Uterus (tissue), 2 donors: ENCODE data around the gene CACNA1E.

ENCODE experiments used
- POLR2A ChIP-seq, 2 donors: fragments of 450-650 bp; IDR thresholded peaks; one replicate each; pipeline ENCODE4 v1.6.1; 2016; ENCODE audit warnings: antibody characterized with exemption in 2 of 2, mild to moderate bottlenecking in 1 of 2, moderate library complexity in 1 of 2
- TF ChIP-seq, protein P1 (sequence below), 4 experiments: fragments of 200-600 bp in 2 of 4; fragments of 450-650 bp in 2 of 4; sonication (generic) in 2 of 4; IDR thresholded peaks; one replicate each; pipeline ENCODE4 v1.5.1; 2016 to 2019; ENCODE audit warnings: antibody characterized with exemption in 4 of 4, mild to moderate bottlenecking in 2 of 4, moderate library complexity in 1 of 4

DNA sequence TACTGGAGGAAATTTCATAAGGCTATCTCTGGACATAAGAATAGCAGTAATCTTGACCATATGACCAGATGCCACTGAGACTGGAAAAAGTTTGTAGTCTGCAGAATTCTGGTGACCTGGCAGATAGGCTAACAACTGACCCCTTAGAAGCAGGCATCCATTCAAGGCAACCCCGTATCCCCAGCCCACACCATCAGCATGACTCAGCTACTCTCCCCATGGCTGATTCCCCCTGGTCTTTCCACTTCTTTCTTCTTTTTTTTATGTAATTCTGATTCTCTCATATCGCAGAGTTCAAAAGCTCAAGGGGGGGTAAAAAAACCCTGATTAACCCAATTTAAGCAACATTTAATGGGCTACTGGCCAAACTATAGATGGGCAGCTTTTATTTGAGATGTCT is 335.1 kb downstream of the CACNA1E start:
- TF ChIP-seq, protein P1, sequence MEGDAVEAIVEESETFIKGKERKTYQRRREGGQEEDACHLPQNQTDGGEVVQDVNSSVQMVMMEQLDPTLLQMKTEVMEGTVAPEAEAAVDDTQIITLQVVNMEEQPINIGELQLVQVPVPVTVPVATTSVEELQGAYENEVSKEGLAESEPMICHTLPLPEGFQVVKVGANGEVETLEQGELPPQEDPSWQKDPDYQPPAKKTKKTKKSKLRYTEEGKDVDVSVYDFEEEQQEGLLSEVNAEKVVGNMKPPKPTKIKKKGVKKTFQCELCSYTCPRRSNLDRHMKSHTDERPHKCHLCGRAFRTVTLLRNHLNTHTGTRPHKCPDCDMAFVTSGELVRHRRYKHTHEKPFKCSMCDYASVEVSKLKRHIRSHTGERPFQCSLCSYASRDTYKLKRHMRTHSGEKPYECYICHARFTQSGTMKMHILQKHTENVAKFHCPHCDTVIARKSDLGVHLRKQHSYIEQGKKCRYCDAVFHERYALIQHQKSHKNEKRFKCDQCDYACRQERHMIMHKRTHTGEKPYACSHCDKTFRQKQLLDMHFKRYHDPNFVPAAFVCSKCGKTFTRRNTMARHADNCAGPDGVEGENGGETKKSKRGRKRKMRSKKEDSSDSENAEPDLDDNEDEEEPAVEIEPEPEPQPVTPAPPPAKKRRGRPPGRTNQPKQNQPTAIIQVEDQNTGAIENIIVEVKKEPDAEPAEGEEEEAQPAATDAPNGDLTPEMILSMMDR (IDR thresholded peaks at IDR 0.05): no peak
- TF ChIP-seq POLR2A (IDR thresholded peaks at IDR 0.05): no peak
